NK-92 treated with Interleukin-12 subunit alpha and Interleukin-12 subunit beta, amount 100 ng/mL, for 24 hours (cell line): ENCODE measurements around the gene IFT88.

Experiments
- DNase-seq: peaks from one replicate; lab custom pipeline; 2025; lab: John Stamatoyannopoulos, UW

Gene IFT88

GRCh38 chr13:20565115-20565736 lies 1.7 kb upstream of the IFT88 start:
- DNase-seq, result no peak

- DNase-seq, result no peak
These were observed 474 bp upstream of the IFT88 start for GRCh38 chr13:20566468-20566897.

- DNase-seq, result no peak
These were observed 1.0 kb downstream of the IFT88 start for GRCh38 chr13:20567881-20568528.

GRCh38 chr13:20570517-20570916 lies 3.6 kb downstream of the IFT88 start:
- no peak for DNase-seq

GRCh38 chr13:20571676-20572075 lies 4.7 kb downstream of the IFT88 start:
- no peak for DNase-seq

- DNase-seq, result no peak
These were observed 6.2 kb downstream of the IFT88 start for GRCh38 chr13:20573186-20573585.

GRCh38 chr13:20573636-20574035 lies 6.7 kb downstream of the IFT88 start:
- no peak for DNase-seq

GRCh38 chr13:20579191-20579590 lies 12.2 kb downstream of the IFT88 start:
- no peak for DNase-seq

GRCh38 chr13:20580257-20580656 lies 13.3 kb downstream of the IFT88 start:
- no peak for DNase-seq

- DNase-seq, result no peak
These were observed 15.1 kb downstream of the IFT88 start for GRCh38 chr13:20582026-20582425.

GRCh38 chr13:20583803-20584293 lies 16.9 kb downstream of the IFT88 start:
- DNase-seq, result no peak

- no peak for DNase-seq
These were observed 18.4 kb downstream of the IFT88 start for GRCh38 chr13:20585371-20585770.

- DNase-seq, result no peak
These were observed 21.7 kb downstream of the IFT88 start for GRCh38 chr13:20588529-20589110.

- no peak for DNase-seq
These were observed 23.6 kb downstream of the IFT88 start for GRCh38 chr13:20590561-20590960.

- DNase-seq, result no peak
These were observed 25.6 kb downstream of the IFT88 start for GRCh38 chr13:20592606-20593005.

- DNase-seq, result no peak
These were observed 27.3 kb downstream of the IFT88 start for GRCh38 chr13:20594280-20594679.

GRCh38 chr13:20607015-20607414 lies 40.1 kb downstream of the IFT88 start:
- DNase-seq, result no peak

GRCh38 chr13:20608438-20609020 lies 41.6 kb downstream of the IFT88 start:
- DNase-seq, result no peak

- no peak for DNase-seq
These were observed 42.2 kb downstream of the IFT88 start for GRCh38 chr13:20609145-20609544.

GRCh38 chr13:20610006-20610405 lies 43.0 kb downstream of the IFT88 start:
- DNase-seq, result no peak

- no peak for DNase-seq
These were observed 49.3 kb downstream of the IFT88 start for GRCh38 chr13:20616059-20616797.

GRCh38 chr13:20623000-20623399 lies 56.0 kb downstream of the IFT88 start:
- DNase-seq, result no peak
